GM19025 (cell line): Measurements from ENCODE around the gene CEP170B.
"Not testable (repeated sequence)": the region's sequence is repeated elsewhere in the genome, so short reads cannot be mapped to it uniquely, and the experiment has no call there.

Experiments used
- ATAC-seq: cut with Tn5 transposase; IDR thresholded peaks from one replicate; pipeline ENCODE4 v1.9.1; 2021; ENCODE audit warnings: mild to moderate bottlenecking, low read depth, moderate library complexity; ENCODE audit not compliant: unreplicated experiment

CEP170B gene

GRCh38 chr14:104877066-104877805 lies 12.2 kb downstream of the CEP170B start:
- no peak for ATAC-seq

- no peak for ATAC-seq
These were observed 12.9 kb downstream of the CEP170B start for GRCh38 chr14:104877806-104878550.

GRCh38 chr14:104878582-104878981 lies 13.5 kb downstream of the CEP170B start:
- no peak for ATAC-seq

DNA sequence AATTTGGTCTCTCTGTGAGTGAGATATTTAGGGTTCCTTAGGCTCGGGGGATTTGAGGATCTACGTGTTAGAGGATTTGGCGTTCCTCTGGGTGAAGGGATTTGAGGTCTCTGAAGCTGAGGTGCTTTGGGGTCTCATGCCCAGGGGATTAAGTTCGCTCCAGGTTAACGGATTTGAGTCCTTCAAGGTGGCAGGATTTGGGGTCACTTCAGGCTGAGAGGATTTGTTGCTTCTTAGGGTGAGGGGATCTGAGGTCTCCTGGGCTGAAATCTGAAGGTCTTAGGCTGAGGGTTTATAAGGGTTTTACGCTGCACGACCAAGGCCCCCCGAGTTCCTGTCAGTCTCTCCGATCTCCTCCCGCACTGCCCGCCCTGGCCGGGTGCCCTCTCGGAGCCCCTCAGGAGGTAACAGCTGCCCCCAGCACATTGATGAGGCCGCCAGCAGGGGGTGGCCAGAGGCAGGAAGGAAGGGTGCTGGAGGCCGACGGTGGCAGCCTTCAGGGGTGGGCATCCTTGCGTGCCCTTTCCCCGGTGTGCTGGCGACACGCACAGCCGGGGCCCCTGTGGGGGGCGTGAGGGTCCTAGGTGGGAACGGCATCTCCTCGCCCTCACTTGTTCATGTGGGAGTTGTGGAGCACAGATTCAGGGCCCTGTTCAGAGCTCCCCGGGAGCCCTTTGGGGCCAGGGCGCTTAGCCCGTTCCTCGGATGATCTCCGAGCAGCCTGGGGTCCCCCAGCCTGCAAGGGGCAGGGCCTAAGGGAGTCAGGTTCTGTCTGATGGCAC lies 14.3 kb downstream of the CEP170B start:
- ATAC-seq = no peak

- no peak for ATAC-seq
These were observed 15.0 kb downstream of the CEP170B start for GRCh38 chr14:104879983-104880565.

DNA sequence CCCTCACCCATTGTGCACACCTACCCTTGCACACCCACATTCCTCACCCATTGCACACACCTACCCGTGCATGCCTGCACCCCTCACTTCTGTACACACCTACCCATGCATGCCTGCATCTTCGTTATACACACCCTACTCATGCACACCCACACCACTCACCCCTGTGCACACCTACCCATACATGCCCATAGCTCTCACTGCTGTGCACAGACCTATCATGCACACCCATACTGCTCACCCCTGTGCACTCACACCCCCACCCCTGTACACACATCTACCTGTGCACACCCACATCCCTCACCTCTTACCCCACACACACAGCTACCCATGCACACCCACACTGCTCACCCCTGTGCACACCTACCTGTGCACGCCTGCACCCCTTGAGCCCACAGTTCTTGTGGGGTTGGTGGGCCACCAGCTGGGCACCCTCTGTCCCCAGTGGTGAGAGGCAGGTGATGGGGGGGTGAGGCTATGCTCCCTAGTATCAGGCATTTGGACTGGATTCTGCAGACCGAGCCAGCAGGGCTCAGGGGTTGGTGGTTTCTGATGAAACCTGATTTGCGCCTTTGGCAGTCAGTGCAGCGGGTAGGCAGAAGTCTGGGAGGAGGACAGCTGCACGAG lies 15.6 kb downstream of the CEP170B start:
- no peak for ATAC-seq

DNA sequence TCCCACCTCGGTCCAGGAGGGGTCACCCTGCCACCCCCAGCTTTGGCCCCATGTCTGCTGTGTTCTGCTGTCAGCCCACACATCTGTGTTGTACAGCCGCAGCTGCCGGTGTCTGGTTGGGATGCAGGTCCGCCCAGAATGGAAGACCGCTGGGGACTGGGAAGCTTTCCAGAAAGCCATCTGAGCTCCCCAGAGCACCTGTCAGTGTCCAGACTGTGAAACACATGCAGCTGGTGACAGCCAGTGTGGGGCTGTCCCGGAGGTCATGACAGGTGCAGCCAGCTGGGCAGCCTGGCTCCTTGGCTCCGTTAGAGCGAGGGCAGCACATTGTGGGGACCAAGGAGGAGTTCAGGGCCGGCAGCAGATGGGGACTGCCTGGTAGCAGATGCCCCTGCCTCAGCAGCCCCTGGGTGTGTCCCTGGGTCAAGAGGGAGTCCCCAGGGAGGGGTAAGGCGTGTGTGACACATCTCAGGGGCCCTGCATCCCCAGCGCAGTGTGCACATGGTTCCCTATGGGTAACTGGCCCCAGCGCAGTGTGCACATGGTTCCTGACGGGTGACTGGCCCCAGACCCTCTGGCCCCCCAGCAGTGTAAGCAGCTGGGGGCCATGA lies 16.4 kb downstream of the CEP170B start:
- ATAC-seq = no peak

GRCh38 chr14:104882325-104882973 lies 17.4 kb downstream of the CEP170B start:
- ATAC-seq = no peak

DNA sequence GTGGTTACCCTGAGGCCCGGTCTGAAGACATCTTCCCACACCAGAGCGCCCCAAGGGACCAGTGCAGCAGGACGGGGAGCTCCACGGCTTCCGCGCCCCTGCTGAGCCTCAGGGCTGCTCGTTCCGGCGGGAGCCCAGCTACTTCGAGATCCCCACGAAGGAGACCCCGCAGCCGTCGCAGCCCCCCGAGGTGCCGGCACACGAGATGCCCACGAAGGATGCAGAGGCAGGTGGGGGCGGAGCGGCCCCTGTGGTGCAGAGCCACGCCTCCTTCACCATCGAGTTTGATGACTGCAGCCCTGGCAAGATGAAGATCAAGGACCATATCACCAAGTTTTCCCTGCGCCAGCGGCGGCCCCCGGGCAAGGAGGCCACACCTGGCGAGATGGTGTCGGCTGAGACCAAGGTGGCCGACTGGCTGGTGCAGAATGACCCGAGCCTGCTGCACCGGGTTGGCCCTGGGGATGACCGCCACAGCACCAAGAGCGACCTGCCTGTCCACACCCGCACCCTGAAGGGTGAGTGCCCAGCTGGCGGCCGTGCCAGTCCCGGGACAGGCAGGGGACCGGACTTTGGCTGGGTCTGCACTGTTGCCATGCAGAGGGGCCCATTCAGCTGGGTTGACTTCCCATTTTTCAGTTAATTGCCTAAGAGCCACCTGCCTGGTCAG lies 18.1 kb downstream of the CEP170B start:
- ATAC-seq = no peak

DNA sequence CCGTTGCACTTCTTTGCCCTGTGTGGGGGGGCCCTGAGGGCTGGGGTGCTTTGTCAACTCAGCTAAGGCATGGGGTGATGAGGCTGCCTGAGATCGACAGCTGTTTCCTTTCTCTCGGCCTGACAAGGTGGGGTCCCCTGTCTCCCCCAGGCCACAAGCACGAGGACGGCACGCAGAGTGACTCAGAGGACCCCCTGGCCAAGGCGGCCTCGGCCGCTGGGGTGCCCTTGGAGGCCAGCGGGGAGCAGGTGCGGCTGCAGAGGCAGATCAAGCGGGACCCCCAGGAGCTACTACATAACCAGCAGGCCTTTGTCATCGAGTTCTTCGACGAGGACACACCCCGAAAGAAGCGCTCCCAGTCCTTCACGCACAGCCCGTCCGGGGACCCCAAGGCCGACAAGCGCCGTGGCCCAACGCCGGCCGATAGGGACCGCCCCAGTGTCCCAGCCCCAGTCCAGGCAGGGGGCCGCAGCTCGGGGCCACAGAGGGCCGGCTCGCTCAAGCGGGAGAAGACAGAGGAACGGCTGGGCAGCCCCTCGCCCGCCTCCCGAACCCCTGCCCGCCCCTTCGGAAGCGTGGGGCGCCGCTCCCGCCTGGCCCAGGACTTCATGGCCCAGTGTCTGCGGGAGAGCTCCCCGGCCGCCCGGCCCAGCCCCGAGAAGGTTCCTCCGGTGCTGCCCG lies 18.8 kb downstream of the CEP170B start:
- no peak for ATAC-seq

GRCh38 chr14:104884381-104884780 lies 19.3 kb downstream of the CEP170B start:
- not testable (repeated sequence) for ATAC-seq

DNA sequence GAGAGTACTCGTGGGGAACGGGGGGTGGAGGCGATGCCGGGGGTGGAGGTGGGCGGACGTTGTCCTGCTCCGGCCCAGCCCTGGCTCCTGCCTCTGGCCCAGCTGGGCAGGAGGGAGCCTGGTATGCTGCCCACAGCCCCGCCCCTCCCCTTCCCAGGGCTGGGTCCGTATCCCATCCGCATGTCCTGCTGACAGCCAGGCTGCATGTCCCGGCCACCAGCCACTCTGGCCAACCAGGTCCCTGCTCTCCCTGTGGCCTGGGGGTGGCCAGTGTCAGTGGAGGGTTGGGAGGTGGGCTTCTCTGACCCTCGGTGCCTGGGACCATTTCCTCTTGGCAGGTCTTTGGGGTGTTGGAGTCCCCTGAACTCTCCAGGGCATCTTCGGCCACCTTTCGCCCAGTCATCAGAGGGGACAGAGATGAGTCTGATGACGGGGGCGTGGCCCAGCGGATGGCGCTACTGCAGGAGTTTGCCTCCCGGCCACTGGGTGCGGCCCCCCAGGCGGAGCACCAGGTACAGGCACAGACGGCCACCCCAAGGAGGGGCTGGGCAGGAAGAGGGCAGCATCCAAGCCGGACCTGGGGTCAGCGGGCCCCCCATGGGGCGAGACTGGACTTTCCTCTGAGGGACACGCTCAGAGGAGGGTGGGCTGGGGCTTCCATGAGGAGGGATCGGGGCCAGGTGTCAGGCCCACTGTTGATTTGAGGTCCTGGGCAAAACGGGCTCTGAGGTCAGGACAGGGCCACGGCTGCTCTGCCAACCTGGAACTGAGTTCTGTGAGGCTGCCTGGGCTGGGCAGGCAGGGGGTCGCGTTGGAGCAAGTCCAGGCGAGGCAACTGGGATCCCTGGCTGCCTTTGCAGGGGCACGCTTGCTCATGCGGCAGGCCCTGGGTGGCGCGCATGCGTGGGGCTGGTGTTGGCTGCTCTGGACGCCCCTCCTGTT lies 20.2 kb downstream of the CEP170B start:
- ATAC-seq = no peak

- no peak for ATAC-seq
These were observed 21.1 kb downstream of the CEP170B start for GRCh38 chr14:104885973-104886689.

DNA sequence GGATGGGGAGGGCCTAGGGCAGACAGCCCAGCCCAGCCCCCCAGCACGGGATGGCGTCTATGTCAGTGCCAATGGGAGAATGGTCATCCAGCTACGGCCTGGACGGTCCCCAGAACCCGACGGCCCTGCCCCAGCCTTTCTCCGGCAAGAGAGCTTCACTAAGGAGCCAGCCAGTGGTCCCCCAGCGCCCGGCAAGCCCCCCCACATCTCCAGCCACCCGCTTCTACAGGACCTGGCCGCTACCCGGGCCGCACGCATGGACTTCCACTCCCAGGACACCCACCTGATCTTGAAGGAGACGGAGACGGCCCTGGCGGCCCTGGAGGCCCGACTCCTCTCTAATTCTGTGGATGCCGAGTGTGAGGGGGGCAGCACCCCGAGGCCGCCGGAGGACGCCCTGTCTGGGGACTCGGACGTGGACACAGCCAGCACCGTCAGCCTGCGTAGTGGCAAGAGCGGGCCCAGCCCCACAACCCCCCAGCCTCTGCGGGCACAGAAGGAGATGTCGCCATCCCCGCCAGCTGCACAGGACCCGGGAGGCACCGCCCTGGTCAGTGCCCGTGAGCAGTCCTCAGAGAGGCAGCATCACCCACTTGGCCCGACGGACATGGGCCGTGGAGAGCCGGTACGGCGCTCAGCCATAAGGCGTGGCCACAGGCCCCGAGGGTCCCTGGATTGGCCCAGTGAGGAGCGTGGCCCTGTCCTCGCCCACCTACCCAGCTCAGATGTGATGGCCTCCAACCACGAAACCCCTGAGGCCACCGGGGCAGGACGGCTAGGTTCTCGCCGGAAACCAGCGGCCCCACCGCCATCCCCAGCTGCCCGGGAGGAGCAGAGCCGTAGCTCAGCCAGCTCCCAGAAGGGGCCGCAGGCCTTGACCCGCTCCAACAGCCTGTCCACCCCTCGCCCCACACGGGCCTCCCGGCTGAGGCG lies 21.9 kb downstream of the CEP170B start:
- no peak for ATAC-seq

- no peak for ATAC-seq
These were observed 22.8 kb downstream of the CEP170B start for GRCh38 chr14:104887623-104888488.
